T-helper 1 cell treated with Interleukin-12 subunit alpha and Interleukin-12 subunit beta and Interleukin-4 antibody, amounts not matched to agents 30 ng/mL and 1 ng/mL, for 36 hours (primary cell): ENCODE measurements around the gene PTPRG. TPM values are rescaled to one million over a fixed set of nuclear protein-coding genes. Genes with fewer than 3 reads are reported as not detected.

ENCODE experiments used
- intact Hi-C: fragments of 100-400 bp; cut with micrococcal nuclease; formaldehyde crosslinking; loops from one replicate; pipeline ENCODE4 v1.15.1; 2024
- total RNA-seq: library from RNA; stranded (reverse); gene quantifications from 2 replicates; pipeline ENCODE4 v1.2.3, GENCODE V29; 2022

PTPRG gene
- total RNA-seq, 1 donor from 2014 or later, result 2.5 TPM

DNA sequence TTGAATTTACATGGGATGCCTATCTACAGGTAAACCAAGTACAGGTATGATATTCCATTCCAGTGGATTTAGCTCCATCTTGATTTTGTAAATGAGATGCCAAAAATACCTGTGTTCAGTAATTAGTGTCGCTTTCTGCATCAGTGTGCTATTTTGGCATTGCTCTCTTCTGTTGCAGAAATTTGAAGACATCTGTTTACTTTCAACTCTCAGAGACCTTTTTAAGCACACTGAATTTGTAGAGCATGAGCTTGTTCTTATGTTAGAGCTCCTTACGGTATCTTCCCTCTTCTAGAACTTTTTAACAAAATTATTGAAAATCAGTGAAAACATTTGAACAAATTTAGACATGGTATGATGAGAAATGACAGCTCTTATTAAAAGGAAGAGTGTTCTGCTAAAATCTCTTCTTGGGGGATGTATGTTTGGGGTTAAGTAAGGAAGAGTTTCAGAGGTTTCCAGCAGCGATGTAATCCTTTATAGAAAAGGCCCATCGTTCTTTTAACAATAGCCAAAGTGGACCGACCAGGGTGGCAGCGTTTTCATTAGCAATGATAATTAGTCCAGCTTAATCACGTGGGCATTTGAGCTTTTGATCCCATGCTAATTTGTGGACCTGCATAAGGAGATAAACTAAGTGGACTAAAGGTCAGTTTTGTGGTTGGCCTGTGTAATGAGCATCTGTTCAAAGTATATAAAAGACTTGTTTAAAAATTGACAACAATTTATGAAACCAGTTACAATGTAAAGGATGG lies 385.4 kb downstream of the PTPRG start:
- intact Hi-C loops, result no loop called here

DNA sequence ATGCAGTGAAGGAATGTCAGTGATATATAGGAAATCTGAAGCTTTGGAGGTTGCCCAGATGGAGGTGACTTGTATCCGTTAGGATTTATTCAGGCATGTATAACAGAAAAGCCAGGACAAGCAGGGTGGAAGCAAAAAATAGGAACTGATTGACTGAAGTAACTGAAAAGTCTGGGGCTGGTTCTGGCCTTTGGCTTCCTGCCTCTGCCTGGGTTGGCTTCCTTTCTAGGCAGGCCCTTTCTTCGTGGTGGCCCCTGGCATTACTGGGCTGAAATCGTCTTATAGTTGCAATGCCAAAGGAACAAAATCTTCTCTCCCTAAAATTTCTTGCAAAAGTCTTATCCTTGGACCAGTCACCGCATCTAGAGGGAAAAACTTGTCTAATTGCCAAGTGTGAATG lies 386.1 kb downstream of the PTPRG start:
- intact Hi-C loops, result no loop called here

DNA sequence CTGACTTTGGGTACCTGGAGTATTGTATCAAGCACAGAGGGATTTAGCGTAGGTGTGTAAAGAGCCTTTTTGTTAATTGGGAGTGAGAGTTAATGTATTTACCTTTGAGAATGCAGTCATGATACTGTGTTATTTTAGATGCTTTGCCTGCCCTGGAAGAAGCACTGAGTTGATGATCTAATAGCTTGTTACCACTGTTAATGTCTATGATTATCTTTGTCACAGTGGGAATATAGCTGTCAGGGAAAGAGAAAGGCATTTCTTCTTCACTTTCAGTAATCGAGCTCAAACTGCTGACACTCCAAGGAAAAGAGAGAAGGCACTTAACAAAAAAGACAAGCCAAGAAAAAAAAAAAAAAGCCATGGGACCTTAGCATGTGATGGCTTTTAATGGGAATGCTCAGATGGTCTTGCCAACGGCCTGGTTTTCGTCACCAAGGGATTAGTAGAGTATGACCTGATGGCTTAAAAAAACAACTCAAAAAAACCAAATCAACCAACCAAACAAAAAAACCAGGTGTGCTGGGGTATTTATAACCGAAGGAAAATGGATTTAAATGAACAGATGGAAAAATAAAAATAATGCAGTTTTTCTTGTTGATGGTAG lies 387.4 kb downstream of the PTPRG start:
- intact Hi-C loops, result no loop called here

DNA sequence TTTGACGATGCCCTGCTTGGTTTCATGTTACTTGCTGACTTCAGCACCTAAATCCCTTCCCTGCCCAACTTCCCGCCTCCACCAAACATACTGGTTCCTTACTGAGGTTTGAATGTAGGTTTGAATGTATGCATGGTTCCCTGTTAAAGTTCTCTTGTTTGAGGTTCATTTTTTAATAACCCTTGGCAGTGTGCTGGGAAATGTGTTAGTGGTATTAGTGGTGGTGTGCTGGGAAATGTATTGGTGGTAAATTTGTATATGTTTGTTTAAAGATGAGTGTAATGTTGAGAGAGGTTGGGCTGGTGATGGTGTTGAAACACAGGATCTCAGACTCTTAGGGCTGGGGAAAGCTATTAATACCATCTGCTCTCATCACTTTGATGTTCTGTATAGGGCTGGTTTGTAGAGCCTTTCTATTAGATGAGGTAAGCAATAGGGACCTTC lies 392.7 kb downstream of the PTPRG start:
- intact Hi-C loops, result no loop called here

DNA sequence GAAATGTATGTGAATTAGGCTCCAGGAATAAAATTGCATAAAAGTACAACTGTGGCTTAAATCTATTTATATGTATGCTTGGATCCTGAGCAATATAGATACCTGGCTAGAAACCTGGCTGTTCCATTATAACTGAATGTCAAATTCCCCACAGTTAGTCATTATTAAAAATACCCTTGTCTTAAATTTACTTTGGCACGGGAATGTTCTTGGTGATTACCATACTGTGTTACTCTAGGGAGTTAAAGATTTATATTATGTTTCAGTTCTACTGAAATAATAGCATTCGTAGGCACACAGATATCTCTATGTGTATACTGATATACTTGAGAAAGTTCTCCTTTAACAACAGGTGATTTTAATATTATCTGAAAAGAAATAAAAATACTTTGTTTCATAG lies 394.1 kb downstream of the PTPRG start:
- intact Hi-C loops, result no loop called here

DNA sequence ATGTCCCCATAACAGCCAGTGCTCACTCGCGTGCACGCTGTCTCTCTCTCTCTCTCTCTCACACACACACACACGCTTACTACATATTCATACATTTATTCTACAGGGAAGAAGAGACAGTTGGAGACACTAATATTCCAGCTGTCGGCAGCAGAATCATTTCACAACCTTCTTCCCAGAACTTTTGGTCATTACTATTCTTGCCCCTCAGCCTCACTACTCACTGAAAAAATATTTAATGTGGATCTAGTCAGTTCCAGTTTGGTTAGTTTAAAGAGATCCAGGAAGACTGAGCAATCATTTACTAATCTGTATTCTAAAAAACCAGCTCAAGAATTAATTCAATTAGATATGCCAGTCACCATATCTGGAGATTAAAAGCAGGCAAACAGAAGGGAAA lies 394.9 kb downstream of the PTPRG start:
- intact Hi-C loops, result no loop called here

DNA sequence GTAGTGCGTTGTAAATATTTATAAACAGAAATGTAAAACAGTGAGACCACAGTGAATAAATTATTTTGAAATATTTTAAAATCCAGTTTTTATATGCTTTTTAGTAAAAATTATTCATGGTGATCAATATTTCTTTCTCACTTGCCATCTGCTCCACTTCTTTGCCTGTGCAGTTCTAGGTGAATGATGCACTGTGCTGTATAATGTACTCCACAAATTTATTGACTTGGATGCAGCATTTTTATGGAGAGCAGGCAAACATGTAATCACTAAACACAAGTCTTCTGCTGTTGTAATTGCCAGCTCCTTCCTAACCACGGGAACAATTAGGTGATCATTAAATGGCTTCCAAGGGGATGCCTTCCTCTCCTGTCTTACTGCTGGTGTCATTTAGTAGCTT lies 395.9 kb downstream of the PTPRG start:
- intact Hi-C loops, result no loop called here

DNA sequence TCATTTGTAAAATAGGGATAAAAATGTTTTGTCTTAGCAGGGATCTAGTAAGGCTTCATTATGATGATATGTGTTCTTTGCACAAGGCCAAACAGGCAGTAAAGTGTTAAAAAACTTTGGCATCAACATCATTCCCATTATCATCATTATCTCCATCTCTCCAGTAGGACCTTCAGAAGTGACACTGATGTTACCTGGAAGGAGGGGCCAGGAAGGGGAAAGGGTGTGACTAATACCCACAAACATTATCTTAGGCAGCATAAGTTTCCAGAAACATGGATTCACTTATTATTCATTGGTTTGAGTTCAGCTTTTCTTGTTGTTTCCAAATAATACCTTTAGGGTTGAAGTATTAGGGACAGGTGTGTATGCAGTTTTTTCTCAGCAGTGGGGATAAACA lies 399.6 kb downstream of the PTPRG start:
- intact Hi-C loops, result no loop called here

DNA sequence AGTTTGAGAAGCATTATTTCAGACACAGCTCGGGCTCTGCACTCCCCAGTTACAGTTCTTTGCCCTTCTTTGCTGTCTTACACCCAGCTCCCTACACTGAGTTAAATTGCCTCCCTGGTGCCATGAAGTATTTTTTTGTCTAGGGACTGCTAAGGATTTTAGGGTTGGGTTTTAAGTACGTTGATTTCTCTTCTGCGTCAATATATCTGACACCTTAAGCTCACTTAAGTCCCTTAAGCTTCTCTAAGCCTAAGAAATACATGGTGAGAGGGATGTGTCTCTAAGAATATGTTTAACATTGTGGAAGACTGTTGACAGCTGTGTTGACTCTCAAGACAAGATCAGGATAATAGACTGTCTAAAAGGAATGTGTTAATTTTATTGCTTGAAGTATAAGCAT lies 400.5 kb downstream of the PTPRG start:
- intact Hi-C loops, result no loop called here

DNA sequence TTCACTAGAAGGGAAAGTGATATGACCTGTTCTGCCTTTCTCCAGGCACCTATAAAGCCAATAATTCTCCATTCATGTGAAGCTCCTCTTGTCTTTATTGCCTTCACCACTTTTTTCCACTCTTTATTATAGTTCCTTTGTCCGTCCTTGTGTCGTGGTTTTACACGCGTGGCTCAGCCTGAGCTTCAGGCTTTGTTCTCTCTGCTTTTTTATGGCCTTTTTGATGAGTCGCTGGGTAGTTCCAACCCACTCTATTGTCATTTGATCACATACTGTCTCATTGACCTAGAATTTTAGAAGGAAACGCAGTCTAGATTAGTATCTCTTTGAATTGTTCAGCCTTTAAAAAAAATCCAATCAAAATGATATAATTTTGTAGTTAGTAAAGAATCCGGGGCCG lies 403.2 kb downstream of the PTPRG start:
- intact Hi-C loops, result no loop called here

DNA sequence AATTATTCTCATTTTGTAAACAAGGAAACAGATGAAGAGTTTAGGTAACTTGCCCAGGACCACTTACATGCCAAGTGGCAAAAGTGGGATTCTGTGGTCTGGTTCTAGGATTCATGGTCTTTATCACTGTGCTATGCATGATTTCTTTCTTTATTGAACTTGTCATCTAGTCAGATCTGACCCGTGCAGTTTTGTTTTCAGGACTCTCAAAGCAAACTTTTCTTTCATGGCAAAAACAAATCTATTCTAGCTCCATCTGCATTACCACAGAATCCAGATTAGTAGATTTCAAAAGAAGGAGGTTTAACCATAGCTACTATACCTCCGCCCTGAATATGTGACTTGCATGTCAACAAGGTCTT lies 404.4 kb downstream of the PTPRG start:
- intact Hi-C loops, result no loop called here

DNA sequence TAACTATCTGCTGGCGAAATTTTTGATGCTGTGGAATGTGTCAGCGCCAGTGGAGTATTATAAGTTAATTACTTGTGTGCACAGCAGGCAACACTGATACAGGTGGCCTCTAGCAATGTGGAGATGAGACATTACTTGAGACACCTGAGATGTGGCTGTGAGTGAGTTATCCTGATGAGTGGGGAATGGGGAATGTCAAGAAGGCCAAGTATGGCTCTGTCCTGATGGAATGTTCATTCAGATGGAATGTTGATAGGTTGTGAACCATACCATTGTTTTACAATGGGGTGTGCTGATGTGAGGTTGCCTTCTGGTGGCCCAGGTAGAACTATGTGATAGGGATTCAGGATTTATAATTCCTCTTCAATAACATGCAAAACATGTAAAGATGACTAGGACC lies 404.8 kb downstream of the PTPRG start:
- intact Hi-C loops, result no loop called here

DNA sequence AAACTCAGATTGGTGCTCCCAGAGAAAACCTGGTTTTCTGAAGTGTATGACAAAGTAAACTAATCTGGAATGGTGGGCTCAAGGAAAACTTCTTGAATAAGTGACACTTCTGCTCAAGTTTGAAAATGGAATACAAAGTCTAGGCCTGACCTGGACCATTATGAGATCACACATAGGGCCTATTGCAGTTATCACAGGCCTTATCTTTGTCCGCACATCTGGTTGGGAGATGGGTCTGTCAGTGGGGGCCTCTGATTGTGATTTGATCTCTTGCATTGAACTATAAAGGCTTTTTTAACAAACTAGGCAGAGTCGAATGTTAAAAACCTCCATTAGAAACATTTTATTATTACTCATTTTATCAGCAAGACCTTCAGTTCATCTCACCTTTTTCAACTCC lies 405.6 kb downstream of the PTPRG start:
- intact Hi-C loops, result no loop called here

DNA sequence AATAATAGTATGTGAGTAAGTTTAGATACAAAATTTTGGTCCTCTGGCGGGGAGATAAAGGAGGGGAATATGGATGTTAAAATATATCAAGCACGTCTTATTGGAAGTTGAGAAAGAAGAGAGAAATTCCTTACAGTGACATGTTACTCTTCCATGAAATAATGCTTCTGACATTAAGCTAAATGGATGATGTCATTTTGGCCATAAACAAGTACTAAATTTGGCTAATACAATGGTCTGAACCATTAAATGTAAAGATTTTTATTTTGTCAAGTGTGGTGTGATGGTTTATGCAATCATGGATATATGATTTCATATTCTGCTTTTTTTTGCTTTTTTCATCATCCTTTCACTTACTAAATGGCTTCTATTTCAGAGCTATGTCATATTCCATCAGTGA lies 406.6 kb downstream of the PTPRG start:
- intact Hi-C loops, result no loop called here

DNA sequence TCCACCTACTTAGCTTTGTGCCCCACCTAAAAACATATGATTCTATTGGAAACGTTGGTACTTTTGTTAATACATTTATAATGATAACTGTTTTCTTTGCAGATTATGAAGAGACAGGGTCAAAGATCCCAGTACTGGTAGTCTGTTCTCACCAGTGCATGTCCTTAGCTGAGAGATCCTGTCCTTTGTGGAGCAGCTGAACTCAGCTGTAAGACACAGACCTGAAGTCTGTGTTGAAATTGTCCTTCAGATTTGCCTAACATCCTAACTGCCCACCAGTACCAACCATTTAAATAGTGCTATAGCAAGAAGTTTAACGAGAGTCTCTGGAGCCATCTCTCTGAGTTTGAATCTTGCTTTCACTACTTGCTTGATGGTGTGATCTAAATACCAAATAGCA lies 413.3 kb downstream of the PTPRG start:
- intact Hi-C loops, result no loop called here

DNA sequence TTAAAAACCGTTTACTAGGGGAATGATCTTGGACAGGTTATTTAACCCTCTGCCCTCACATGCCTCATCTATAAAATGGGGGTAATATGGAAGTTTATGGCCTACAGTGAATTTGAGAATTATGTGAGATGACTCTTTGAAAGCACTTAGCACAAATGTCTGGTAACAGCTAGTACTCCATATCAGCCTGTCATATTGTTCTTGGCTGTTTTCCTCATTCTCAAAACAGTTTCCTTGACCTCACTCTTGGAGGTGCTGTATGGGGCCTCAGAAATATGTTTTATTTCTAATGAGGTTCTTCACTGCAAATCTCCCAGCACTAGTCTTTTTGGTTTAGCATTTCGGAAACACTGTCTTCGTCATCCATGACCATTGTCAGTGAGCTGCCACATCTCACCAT lies 413.8 kb downstream of the PTPRG start:
- intact Hi-C loops, result no loop called here

DNA sequence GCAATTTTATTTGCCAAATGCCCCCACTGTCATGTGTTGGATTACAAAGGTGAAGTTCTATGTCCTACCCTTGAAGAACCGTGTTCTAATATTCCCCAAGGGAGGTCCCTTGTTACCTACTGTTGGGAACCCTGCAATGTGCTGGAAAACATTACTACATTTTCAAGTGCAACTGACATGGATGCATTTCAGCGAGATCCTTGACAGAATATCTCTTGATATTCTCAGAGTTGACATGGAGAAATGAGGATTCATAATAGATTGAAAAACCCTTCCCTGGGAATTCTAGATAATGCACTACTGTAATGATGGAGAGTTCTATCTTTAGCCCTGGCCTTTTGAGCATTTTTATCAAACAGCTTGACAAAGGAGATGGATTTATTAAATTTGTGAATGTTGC lies 414.6 kb downstream of the PTPRG start:
- intact Hi-C loops, result no loop called here

DNA sequence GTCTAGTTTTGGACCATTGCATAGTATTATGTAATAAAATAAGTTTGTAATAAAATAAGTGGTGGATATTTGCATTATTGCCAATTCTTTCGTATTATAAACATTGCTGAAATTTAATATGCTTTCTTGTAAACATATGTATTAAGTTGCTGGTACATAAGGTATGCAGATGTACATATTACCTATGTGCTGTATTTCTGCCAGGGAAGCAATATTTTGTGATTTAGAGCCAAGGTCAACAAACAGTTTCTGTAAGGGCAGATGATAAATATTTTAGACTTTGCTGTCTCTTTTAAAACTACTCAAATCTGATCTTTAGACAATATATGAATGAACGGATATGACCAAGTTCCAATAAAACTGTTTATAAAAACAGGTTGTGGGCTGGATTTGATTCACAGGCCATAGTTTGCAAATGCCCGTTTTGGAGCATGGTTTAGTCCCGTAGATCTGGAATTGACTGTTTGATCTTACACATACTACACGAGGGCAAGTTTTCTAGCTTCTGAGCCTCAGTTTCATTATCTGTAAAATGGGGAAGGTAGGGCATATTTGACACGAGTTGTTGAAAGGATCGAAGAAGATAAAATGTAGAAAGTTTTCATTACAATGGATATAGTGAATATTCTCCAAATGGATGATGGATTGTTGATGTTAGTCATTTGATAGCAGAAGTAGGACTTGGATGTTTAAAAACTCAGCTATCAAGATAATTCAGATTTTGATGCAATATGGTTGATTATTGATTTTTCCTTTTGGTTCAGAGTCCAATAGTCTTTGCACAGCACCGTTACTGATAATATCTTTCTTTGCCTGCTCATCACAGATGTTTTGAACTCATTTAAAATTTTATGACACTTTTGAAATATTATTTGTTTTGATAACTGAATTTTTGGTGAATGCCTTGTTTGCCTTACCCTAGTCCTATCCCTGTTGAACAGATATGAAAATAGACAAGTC lies 417.4 kb downstream of the PTPRG start:
- intact Hi-C loops, result no loop called here

DNA sequence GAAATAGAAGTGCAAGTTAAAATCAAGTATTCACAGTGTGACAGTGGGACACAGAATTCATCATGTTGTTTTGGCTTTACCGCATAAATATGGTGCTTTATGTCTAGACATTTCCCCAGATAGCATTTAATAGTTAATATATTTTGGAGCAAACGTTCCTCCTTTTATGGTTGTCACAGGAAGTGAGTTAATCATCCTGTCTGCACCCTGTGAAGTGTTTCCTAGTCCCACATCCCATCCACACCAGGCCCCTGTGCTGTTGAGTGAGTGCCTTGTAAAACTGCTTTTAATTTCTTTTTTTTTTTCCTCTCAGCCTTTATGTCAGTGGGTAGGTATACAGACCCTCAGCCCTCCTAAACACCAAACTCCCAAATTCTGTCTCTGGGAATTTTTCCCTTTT lies 418.3 kb downstream of the PTPRG start:
- intact Hi-C loops, result no loop called here

DNA sequence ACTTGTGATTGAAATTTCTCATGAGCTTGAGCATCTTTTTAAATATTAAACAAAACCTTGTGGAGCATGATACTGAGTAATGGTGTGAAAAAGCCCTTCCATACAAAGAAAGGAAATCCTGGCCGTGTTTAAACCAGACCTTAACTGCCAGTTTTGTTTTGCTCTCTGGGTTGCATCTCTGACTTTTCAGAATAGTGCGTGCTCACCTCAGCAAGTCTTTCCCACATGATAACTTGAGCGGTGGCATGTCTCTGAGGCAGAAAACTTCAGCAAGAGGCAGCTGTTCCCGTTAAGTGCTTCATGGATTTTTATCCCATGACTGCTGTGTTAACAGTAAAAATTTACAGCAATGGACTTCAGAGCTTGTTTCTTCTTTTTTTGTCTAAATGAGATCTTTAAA lies 418.7 kb downstream of the PTPRG start:
- intact Hi-C loops, result no loop called here

DNA sequence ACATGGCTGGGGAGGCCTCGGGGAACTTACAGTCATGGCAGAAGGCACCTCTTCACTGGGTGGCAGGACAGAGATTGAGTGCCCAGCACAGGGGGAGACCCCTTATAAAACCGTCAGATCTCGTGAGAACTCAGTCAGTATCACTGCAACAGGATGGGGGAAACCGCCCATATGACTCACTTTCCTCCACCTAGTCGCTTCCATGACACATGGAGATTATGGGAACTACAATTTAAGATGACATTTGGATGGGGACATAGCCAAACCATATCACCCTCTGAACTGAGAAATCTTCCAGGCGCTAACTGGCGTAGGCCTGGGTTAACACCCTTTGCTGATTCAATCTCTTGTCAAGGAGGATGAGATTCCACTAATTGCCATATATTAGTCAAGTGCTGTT lies 419.7 kb downstream of the PTPRG start:
- intact Hi-C loops, result no loop called here

DNA sequence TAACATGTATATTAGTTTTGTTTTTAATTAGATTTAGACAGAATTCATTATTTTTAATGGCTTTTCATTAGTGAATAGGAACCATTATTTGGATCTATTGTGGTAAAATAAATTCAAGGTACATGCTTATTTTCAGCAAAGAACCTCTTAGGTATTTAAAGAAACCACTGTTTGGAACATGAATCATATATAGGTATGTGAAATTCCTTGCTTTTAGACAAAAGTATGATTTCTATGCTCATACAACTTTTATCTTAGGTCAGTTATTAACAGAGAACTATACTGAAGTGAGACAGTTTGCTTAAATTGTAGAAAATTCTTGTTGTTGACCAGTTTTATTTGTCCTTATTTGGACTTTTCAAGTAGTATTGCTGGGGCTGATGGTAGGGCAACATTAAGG lies 422.1 kb downstream of the PTPRG start:
- intact Hi-C loops, result no loop called here
